HEK293 (cell line): ENCODE data around the gene SUPT5H.

Experiments
- HIC1 ChIP-seq: fragments of 450-650 bp; formaldehyde crosslinking; IDR thresholded peaks from 2 replicates; pipeline ENCODE4 v1.5.1; 2016; ENCODE audit warnings: missing biosample characterization, missing genetic modification characterization
- MYNN ChIP-seq: fragments of 450-650 bp; formaldehyde crosslinking; IDR thresholded peaks from 2 replicates; pipeline ENCODE4 v1.5.1; 2016; ENCODE audit warnings: missing biosample characterization, missing genetic modification characterization, borderline replicate concordance
- PRDM1 ChIP-seq: fragments of 450-650 bp; formaldehyde crosslinking; IDR thresholded peaks from 2 replicates; pipeline ENCODE4; 2016; ENCODE audit warnings: missing biosample characterization, missing genetic modification characterization
- WT1 ChIP-seq: fragments of 450-650 bp; formaldehyde crosslinking; IDR thresholded peaks from 2 replicates; pipeline ENCODE4 v1.5.1; 2016; ENCODE audit warnings: missing biosample characterization, missing genetic modification characterization
- ZBTB44 ChIP-seq: fragments of 450-650 bp; IDR thresholded peaks from 2 replicates; pipeline ENCODE4 v1.5.1; 2018; ENCODE audit warnings: missing biosample characterization, mild to moderate bottlenecking, missing genetic modification characterization
- ZBTB48 ChIP-seq: fragments of 450-650 bp; formaldehyde crosslinking; IDR thresholded peaks from 2 replicates; pipeline ENCODE4 v1.5.1; 2016; ENCODE audit warnings: missing biosample characterization, missing genetic modification characterization
- ZBTB7A ChIP-seq: fragments of 450-650 bp; formaldehyde crosslinking; IDR thresholded peaks from 2 replicates; pipeline ENCODE4 v1.5.1; 2016; ENCODE audit warnings: low read depth, missing biosample characterization, missing genetic modification characterization
- ZFP3 ChIP-seq: fragments of 450-650 bp; formaldehyde crosslinking; IDR thresholded peaks from 2 replicates; pipeline ENCODE4 v1.5.1; 2016; ENCODE audit warnings: low read depth, missing biosample characterization, missing genetic modification characterization
- ZFP37 ChIP-seq: fragments of 450-650 bp; formaldehyde crosslinking; IDR thresholded peaks from 2 replicates; pipeline ENCODE4 v1.5.1; 2016; ENCODE audit warnings: missing biosample characterization, missing genetic modification characterization
- ZNF114 ChIP-seq: fragments of 450-650 bp; formaldehyde crosslinking; IDR thresholded peaks from 2 replicates; pipeline ENCODE4 v1.5.0; 2017; ENCODE audit warnings: missing biosample characterization, missing genetic modification characterization
- ZNF133 ChIP-seq: fragments of 450-650 bp; formaldehyde crosslinking; IDR thresholded peaks from 2 replicates; pipeline ENCODE4 v1.5.1; 2016; ENCODE audit warnings: missing biosample characterization, missing genetic modification characterization
- ZNF138 ChIP-seq: fragments of 450-650 bp; formaldehyde crosslinking; IDR thresholded peaks from 2 replicates; pipeline ENCODE4 v1.5.1; 2016; ENCODE audit warnings: missing biosample characterization, missing genetic modification characterization, borderline replicate concordance
- ZNF184 ChIP-seq: fragments of 450-650 bp; IDR thresholded peaks from 2 replicates; pipeline ENCODE4 v1.5.1; 2018; ENCODE audit warnings: missing biosample characterization, mild to moderate bottlenecking, missing genetic modification characterization
- ZNF19 ChIP-seq: fragments of 450-650 bp; formaldehyde crosslinking; IDR thresholded peaks from 2 replicates; pipeline ENCODE4; 2016; ENCODE audit warnings: missing biosample characterization, missing genetic modification characterization, low read depth
- ZNF2 ChIP-seq: fragments of 450-650 bp; formaldehyde crosslinking; IDR thresholded peaks from 2 replicates; pipeline ENCODE4 v1.5.1; 2016; ENCODE audit warnings: missing biosample characterization, missing genetic modification characterization
- ZNF202 ChIP-seq: fragments of 450-650 bp; formaldehyde crosslinking; IDR thresholded peaks from 2 replicates; pipeline ENCODE4 v1.5.1; 2016; ENCODE audit warnings: missing biosample characterization, missing genetic modification characterization, borderline replicate concordance
- ZNF280D ChIP-seq: fragments of 450-650 bp; formaldehyde crosslinking; IDR thresholded peaks from 2 replicates; pipeline ENCODE4 v1.5.1; 2016; ENCODE audit warnings: missing biosample characterization, missing genetic modification characterization
- ZNF354C ChIP-seq: fragments of 450-650 bp; formaldehyde crosslinking; IDR thresholded peaks from 2 replicates; pipeline ENCODE4 v1.5.1; 2016; ENCODE audit warnings: missing biosample characterization, missing genetic modification characterization, low read depth, borderline replicate concordance
- ZNF391 ChIP-seq: fragments of 450-650 bp; formaldehyde crosslinking; IDR thresholded peaks from 2 replicates; pipeline ENCODE4 v1.5.1; 2016; ENCODE audit warnings: low read depth, missing biosample characterization, missing genetic modification characterization, borderline replicate concordance
- ZNF394 ChIP-seq: fragments of 450-650 bp; formaldehyde crosslinking; IDR thresholded peaks from 2 replicates; pipeline ENCODE4 v1.5.1; 2016; ENCODE audit warnings: missing biosample characterization, missing genetic modification characterization, mild to moderate bottlenecking, moderate library complexity, borderline replicate concordance
- ZNF48 ChIP-seq: fragments of 450-650 bp; formaldehyde crosslinking; IDR thresholded peaks from 2 replicates; pipeline ENCODE4 v1.5.1; 2016; ENCODE audit warnings: missing biosample characterization, missing genetic modification characterization
- ZNF501 ChIP-seq: fragments of 450-650 bp; formaldehyde crosslinking; IDR thresholded peaks from 2 replicates; pipeline ENCODE4 v1.5.1; 2016; ENCODE audit warnings: missing biosample characterization, missing genetic modification characterization
- ZNF596 ChIP-seq: fragments of 450-650 bp; IDR thresholded peaks from 2 replicates; pipeline ENCODE4 v1.5.0; 2018; ENCODE audit warnings: missing biosample characterization, mild to moderate bottlenecking, missing genetic modification characterization, moderate library complexity
- ZNF658 ChIP-seq: fragments of 450-650 bp; formaldehyde crosslinking; IDR thresholded peaks from 2 replicates; pipeline ENCODE4; 2016; ENCODE audit warnings: missing biosample characterization, missing genetic modification characterization
- ZNF664 ChIP-seq: fragments of 450-650 bp; formaldehyde crosslinking; IDR thresholded peaks from 2 replicates; pipeline ENCODE4 v1.5.1; 2016; ENCODE audit warnings: missing biosample characterization, missing genetic modification characterization
- ZNF776 ChIP-seq: fragments of 450-650 bp; formaldehyde crosslinking; IDR thresholded peaks from 2 replicates; pipeline ENCODE4 v1.5.0; 2017; ENCODE audit warnings: missing biosample characterization, missing genetic modification characterization, borderline replicate concordance
- ZNF791 ChIP-seq: fragments of 450-650 bp; formaldehyde crosslinking; IDR thresholded peaks from 2 replicates; pipeline ENCODE4 v1.5.1; 2016; ENCODE audit warnings: missing biosample characterization, missing genetic modification characterization
- ZSCAN16 ChIP-seq: fragments of 450-650 bp; formaldehyde crosslinking; IDR thresholded peaks from 2 replicates; pipeline ENCODE4 v1.5.1; 2016; ENCODE audit warnings: missing biosample characterization, missing genetic modification characterization
- ZXDB ChIP-seq: fragments of 450-650 bp; formaldehyde crosslinking; IDR thresholded peaks from 2 replicates; pipeline ENCODE4 v1.5.1; 2016; ENCODE audit warnings: missing biosample characterization, missing genetic modification characterization
- TF ChIP-seq, protein P1 (sequence below): fragments of 450-650 bp; formaldehyde crosslinking; IDR thresholded peaks from 2 replicates; pipeline ENCODE4 v1.5.1; 2016; ENCODE audit warnings: missing biosample characterization, missing genetic modification characterization
- TF ChIP-seq, protein P2 (sequence below): fragments of 450-650 bp; formaldehyde crosslinking; IDR thresholded peaks from 2 replicates; pipeline ENCODE4 v1.5.1; 2017; ENCODE audit warnings: missing biosample characterization, missing genetic modification characterization

Gene SUPT5H

DNA sequence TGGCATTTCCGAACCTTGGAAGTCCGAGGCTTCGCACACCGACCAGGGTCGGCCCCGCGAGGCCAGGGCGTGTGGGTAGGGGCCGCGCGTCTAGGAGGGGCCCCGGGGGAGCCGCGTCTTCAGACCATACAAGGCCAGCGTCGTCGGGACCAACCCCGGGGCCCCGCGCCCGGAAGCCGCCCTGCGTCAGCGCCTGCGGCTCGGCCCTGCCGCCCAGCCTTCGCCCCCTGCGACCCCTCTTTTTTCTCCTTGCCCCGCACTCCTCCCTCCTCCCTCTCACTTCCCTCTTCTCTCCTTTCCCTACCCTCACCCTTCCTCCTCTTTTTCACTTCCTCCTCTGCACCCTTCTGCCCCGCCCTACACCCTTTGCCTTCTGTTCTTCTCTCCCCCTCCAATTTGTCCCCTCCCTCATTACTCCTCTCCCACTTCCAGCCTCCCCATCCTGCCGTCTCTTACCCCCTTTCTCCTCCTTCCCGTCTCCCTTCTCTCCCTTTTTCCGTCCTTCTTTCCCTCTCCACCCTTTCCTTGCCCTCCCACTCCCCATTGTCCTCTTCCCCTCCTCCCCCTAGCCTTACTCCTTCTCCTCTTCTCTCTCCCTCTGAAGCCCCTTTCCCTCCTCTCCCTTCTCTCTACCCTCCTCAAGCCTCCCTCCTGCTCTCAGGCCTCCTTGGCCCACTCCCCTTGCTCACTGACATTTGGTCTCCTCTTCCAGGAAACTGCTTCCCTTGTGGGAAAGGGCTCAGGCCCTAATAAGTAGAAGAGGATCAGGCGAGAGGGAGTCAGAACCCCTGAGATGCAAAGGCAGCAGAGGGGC lies 35.2 kb upstream of the SUPT5H start (continued):
- peak; percentile 93 for TF ChIP-seq HIC1
- TF ChIP-seq ZNF394 (tag by site-specific recombination) = peak; percentile 28; the same call in 1 of the 2 replicates
- no peak for TF ChIP-seq ZNF2 (tag by site-specific recombination)
- TF ChIP-seq ZNF280D (tag by site-specific recombination) = no peak
- TF ChIP-seq WT1 (tag by site-specific recombination) = peak; percentile 98
- TF ChIP-seq ZNF501 (tag by site-specific recombination) = peak; percentile 84
- peak; percentile 97 for TF ChIP-seq ZNF391 (tag by site-specific recombination)
- no peak for TF ChIP-seq ZFP37 (tag by site-specific recombination)
- TF ChIP-seq, protein P1, sequence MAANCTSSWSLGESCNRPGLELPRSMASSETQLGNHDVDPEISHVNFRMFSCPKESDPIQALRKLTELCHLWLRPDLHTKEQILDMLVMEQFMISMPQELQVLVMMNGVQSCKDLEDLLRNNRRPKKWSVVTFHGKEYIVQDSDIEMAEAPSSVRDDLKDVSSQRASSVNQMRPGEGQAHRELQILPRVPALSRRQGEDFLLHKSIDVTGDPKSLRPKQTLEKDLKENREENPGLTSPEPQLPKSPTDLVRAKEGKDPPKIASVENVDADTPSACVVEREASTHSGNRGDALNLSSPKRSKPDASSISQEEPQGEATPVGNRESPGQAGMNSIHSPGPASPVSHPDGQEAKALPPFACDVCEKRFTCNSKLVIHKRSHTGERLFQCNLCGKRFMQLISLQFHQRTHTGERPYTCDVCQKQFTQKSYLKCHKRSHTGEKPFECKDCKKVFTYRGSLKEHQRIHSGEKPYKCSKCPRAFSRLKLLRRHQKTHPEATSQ = no peak; the same call in 1 of the 2 replicates
- 0 out of 2 replicates have a peak, but pooled peaks have one; percentile 44 for TF ChIP-seq ZFP3 (tag by site-specific recombination)
- TF ChIP-seq, protein P2, sequence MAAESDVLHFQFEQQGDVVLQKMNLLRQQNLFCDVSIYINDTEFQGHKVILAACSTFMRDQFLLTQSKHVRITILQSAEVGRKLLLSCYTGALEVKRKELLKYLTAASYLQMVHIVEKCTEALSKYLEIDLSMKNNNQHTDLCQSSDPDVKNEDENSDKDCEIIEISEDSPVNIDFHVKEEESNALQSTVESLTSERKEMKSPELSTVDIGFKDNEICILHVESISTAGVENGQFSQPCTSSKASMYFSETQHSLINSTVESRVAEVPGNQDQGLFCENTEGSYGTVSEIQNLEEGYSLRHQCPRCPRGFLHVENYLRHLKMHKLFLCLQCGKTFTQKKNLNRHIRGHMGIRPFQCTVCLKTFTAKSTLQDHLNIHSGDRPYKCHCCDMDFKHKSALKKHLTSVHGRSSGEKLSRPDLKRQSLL = no peak; the same call in none of the 2 replicates
- TF ChIP-seq ZBTB48 (tag by site-specific recombination) = peak; percentile 85; the same call in 1 of the 2 replicates
- no peak; the same call in 1 of the 2 replicates for TF ChIP-seq ZNF184
- TF ChIP-seq ZNF664 (tag by site-specific recombination) = no peak
- no peak for TF ChIP-seq ZNF138 (tag by site-specific recombination)
- TF ChIP-seq ZNF48 (tag by site-specific recombination) = no peak
- peak; percentile 91 for TF ChIP-seq ZBTB7A (tag by site-specific recombination)
- no peak for TF ChIP-seq ZNF776 (tag by site-specific recombination)
- no peak for TF ChIP-seq ZNF19 (tag by site-specific recombination)
- no peak for TF ChIP-seq ZBTB44 (tag by site-specific recombination)
- peak; percentile 100 for TF ChIP-seq PRDM1 (tag by site-specific recombination)
- peak; percentile 85; the same call in 1 of the 2 replicates for TF ChIP-seq ZXDB (tag by site-specific recombination)
- TF ChIP-seq MYNN = no peak
- TF ChIP-seq ZNF202 = no peak
- no peak for TF ChIP-seq ZNF354C
- TF ChIP-seq ZNF596 (tag by site-specific recombination) = no peak
- peak; percentile 90 for TF ChIP-seq ZNF791 (tag by site-specific recombination)
- TF ChIP-seq ZNF114 (tag by site-specific recombination) = no peak
- TF ChIP-seq ZNF133 (tag by site-specific recombination) = peak; percentile 33; the same call in 1 of the 2 replicates
- no peak for TF ChIP-seq ZNF658 (tag by site-specific recombination)
- peak; percentile 78; the same call in 1 of the 2 replicates for TF ChIP-seq ZSCAN16
